HCT116 (cell line): ENCODE measurements around the gene ADGRB3. TPM values are rescaled to one million over a fixed set of nuclear protein-coding genes. Genes with fewer than 3 reads are reported as not detected.

Experiments
- ATAC-seq: fragments of 200-7000 bp; cut with Tn5 transposase; 2 replicates; pipeline ENCODE4 v1.9.1; 2020; ENCODE audit warnings: mild to moderate bottlenecking, moderate library complexity
- BruUV-seq: library from RNA; stranded (reverse); fragments of 400-500 nt; replicated peaks from 2 replicates; lab custom pipeline; 2021; lab: Mats Ljungman, UMichigan
- CTCF ChIA-PET: fragments of 300-600 bp; sonication (Branson Sonifier 250); formaldehyde crosslinking; loops from one replicate; lab custom pipeline; 2021; ENCODE audit warnings: antibody characterized with exemption; lab: Charles Lee
- POLR2A ChIA-PET: fragments of 300-600, 350-600 bp; sonication (Branson Sonifier 250); formaldehyde crosslinking; loops from one replicate; lab custom pipeline; 2021; ENCODE audit warnings: antibody characterized with exemption; lab: Charles Lee
- RAD21 ChIA-PET, 2 experiments: fragments of 300-600 bp; sonication (Branson Sonifier 250); formaldehyde crosslinking; loops; one replicate each; lab custom pipeline; 2023; ENCODE audit warnings: low total read pairs in 2 of 2; ENCODE audit not compliant: uncharacterized antibody in 2 of 2, unreplicated experiment in 2 of 2, low non-redundant PET in 1 of 2; lab: Charles Lee
- DNase-seq: peaks from one replicate; pipeline ENCODE4 v3.0.0-alpha.2; 2010; ENCODE audit warnings: low read depth, low spot score
- H2AFZ ChIP-seq: fragments of 200-600 bp; shearing (Covaris generic), sonication (generic); 2 replicates; pipeline ENCODE4 v1.6.1; 2017; ENCODE audit warnings: low read depth, mixed run types, mixed read lengths, antibody characterized with exemption, low read length; ENCODE audit not compliant: poor library complexity, severe bottlenecking
- H3K27ac ChIP-seq: 2 replicates; pipeline ENCODE4 v1.5.1; 2012; ENCODE audit warnings: low read depth, low read length
- H3K27me3 ChIP-seq: fragments of 200-600 bp; sonication (generic); 2 replicates; pipeline ENCODE4 v1.6.1; 2016; ENCODE audit warnings: mixed run types, low read length, mixed read lengths; ENCODE audit not compliant: insufficient read depth
- H3K36me3 ChIP-seq, 2 experiments: fragments of 200-500 bp in 1 of 2; fragments of 200-600 bp in 1 of 2; sonication (Bioruptor generic) in 1 of 2; sonication (generic) in 1 of 2; 2 replicates each; pipeline versions ENCODE4 v1.5.1 to v1.6.1; 2014 to 2016; ENCODE audit warnings: low read length in 2 of 2, inconsistent platforms in 1 of 2, mixed read lengths in 1 of 2, mixed run types in 1 of 2; ENCODE audit not compliant: insufficient read depth in 2 of 2, control insufficient read depth in 1 of 2
- H3K4me1 ChIP-seq, 2 experiments: fragments of 200-600 bp in 1 of 2; sonication (generic) in 1 of 2; 2 replicates each; pipeline versions ENCODE4 v1.5.1 to v1.6.1; 2012 to 2017; ENCODE audit warnings: low read length in 2 of 2, inconsistent platforms in 1 of 2, mild to moderate bottlenecking in 1 of 2, mixed read lengths in 1 of 2, mixed run types in 1 of 2, moderate library complexity in 1 of 2; ENCODE audit not compliant: insufficient read depth in 2 of 2, control insufficient read depth in 1 of 2
- H3K4me2 ChIP-seq: fragments of 200-600 bp; sonication (generic); 2 replicates; pipeline ENCODE4 v1.6.1; 2017; ENCODE audit warnings: mixed run types, low read length, mixed read lengths
- H3K4me3 ChIP-seq, 2 experiments: fragments of 200-600 bp in 1 of 2; sonication (generic) in 1 of 2; replicated peaks in 1 of 2; 2 replicates each; pipeline ENCODE4 v1.5.1; 2011 to 2016; ENCODE audit warnings: low read length in 2 of 2, control low read depth in 1 of 2, low read depth in 1 of 2, mild to moderate bottlenecking in 1 of 2, mixed read lengths in 1 of 2, mixed run types in 1 of 2
- H3K79me2 ChIP-seq: fragments of 200-600 bp; sonication (generic); 2 replicates; pipeline ENCODE4 v1.6.1; 2017; ENCODE audit warnings: mild to moderate bottlenecking, mixed run types, low read length, moderate library complexity, mixed read lengths; ENCODE audit not compliant: insufficient read depth
- H3K9ac ChIP-seq: fragments of 200-600 bp; sonication (generic); 2 replicates; pipeline ENCODE4 v1.6.1; 2016; ENCODE audit warnings: low read length, mixed read lengths
- H3K9me2 ChIP-seq: fragments of 200-600 bp; sonication (generic), shearing (Covaris generic); 2 replicates; pipeline ENCODE4 v1.6.1; 2017; ENCODE audit warnings: mixed run types, mild to moderate bottlenecking, moderate library complexity; ENCODE audit not compliant: insufficient read depth
- H3K9me3 ChIP-seq, 2 experiments: fragments of 200-500 bp in 1 of 2; fragments of 200-600 bp in 1 of 2; sonication (Bioruptor generic) in 1 of 2; sonication (generic) in 1 of 2; 2 replicates each; pipeline ENCODE4 v1.6.1; 2014 to 2017; ENCODE audit warnings: low read length in 2 of 2, mixed read lengths in 2 of 2, inconsistent platforms in 1 of 2, low read depth in 1 of 2, mild to moderate bottlenecking in 1 of 2, mixed run types in 1 of 2, moderate library complexity in 1 of 2; ENCODE audit not compliant: control insufficient read depth in 1 of 2, insufficient read depth in 1 of 2
- H4K20me1 ChIP-seq: fragments of 200-600 bp; sonication (generic), shearing (Covaris generic); 2 replicates; pipeline ENCODE4 v1.6.1; 2017; ENCODE audit warnings: mixed run types, mild to moderate bottlenecking, moderate library complexity; ENCODE audit not compliant: insufficient read depth
- CEBPB ChIP-seq: IDR thresholded peaks from 2 replicates; pipeline ENCODE4 v1.6.1; 2012; ENCODE audit warnings: low read depth
- ELF1 ChIP-seq: IDR thresholded peaks from 2 replicates; pipeline ENCODE4 v1.6.1; 2012; ENCODE audit warnings: low read depth, borderline replicate concordance
- FOSL1 ChIP-seq: IDR thresholded peaks from 2 replicates; pipeline ENCODE4 v1.6.1; 2012; ENCODE audit warnings: low read depth
- JUND ChIP-seq: IDR thresholded peaks from 2 replicates; pipeline ENCODE4 v1.6.1; 2012
- MAX ChIP-seq: IDR thresholded peaks from 2 replicates; pipeline ENCODE4 v1.6.1; 2012
- POLR2A ChIP-seq: IDR thresholded peaks from 2 replicates; pipeline ENCODE4 v1.7.0; 2011; ENCODE audit warnings: borderline replicate concordance; ENCODE audit not compliant: insufficient read depth, insufficient read length; ENCODE audit errors: extremely low read depth
- SP1 ChIP-seq: IDR thresholded peaks from 2 replicates; pipeline ENCODE4 v1.6.1; 2012; ENCODE audit warnings: low read depth
- SRF ChIP-seq: IDR thresholded peaks from 2 replicates; pipeline ENCODE4 v1.6.1; 2012; ENCODE audit warnings: low read depth
- ZBTB33 ChIP-seq: IDR thresholded peaks from 2 replicates; pipeline ENCODE4 v1.6.1; 2011; ENCODE audit warnings: mild to moderate bottlenecking, low read length, moderate library complexity; ENCODE audit not compliant: insufficient replicate concordance; ENCODE audit errors: extremely low read depth
- ZFX ChIP-seq: fragments of 450-650 bp; IDR thresholded peaks from 2 replicates; pipeline ENCODE4 v1.6.1; 2017
- intact Hi-C: fragments of 100-400 bp; cut with micrococcal nuclease; formaldehyde crosslinking; loops from 2 replicates; pipeline ENCODE4 v1.10.0; 2022
- total RNA-seq: library from RNA; stranded (reverse); gene quantifications from one replicate; pipeline ENCODE4 v1.2.1, GENCODE V29; 2021; ENCODE audit not compliant: unreplicated experiment
- TF ChIP-seq, protein P1 (sequence below): IDR thresholded peaks from 2 replicates; pipeline ENCODE4 v1.6.1; 2012; ENCODE audit warnings: low read depth

ADGRB3 gene
- total RNA-seq, 1 experiment from 2014 or later: not detected

DNA sequence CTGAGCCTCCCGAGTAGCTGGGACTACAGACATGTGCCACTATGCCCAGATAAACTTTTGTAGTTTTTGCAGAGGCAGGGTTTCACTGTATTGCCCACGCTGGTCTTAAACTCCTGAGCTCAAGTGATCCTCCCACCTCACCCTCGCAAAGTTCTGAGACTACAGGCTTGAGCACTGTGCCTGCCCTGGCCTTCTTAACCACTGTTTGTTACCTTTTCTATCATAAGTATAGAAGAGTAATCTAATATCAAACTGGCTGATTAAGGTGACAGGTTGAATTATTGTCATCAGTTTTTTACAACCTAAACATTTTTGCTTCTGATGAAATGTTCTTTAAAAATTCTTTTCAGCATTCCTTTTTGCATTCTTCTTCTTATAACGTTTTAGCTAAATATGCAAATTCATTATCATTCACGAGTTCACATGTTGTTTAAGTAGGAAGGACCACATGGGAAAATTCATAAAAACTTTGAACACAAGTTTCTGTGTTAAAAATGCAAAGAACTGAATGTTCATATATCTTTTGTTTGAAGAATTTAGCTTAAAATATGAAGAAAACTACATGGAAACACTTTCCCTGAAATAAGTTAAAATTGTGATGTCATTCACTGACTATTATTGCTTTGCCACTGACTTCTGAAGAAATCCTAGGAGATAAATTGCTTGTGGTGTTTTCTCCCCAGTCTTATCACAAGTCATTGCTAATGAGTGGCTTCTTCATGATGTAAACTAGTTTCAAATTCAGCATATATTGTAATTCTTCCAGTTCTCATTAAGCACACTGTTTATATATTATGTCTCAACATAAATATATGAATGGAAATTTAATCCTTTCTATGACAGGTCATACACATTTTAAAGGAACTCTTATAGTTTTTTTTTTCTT lies 106.7 kb downstream of the ADGRB3 start:
- Histone ChIP-seq H3K4me2 (no peak overlapping the region), H3K9ac (no peak overlapping the region), H3K9me2 (no peaks in the 10 kb centered on the region), H3K36me3 (no peaks in the 10 kb centered on the region), H3K79me2 (no peaks in the 10 kb centered on the region), H2AFZ (no peak overlapping the region), H3K27me3 (no peaks in the 10 kb centered on the region), H3K4me1 (no peaks in the 10 kb centered on the region), H3K4me3 (no peak overlapping the region), H4K20me1 (no peaks in the 10 kb centered on the region), H3K9me3 (peaks cover 3 to 16% of the 10 kb centered on the region in 2 experiments; a peak in 2 of 4 replicates), H3K27ac (no peak overlapping the region)
- ATAC-seq: no peak
- TF ChIP-seq ELF1: no peak
- no peak for TF ChIP-seq JUND
- TF ChIP-seq FOSL1: no peak
- TF ChIP-seq SRF: no peak
- TF ChIP-seq, protein P1, sequence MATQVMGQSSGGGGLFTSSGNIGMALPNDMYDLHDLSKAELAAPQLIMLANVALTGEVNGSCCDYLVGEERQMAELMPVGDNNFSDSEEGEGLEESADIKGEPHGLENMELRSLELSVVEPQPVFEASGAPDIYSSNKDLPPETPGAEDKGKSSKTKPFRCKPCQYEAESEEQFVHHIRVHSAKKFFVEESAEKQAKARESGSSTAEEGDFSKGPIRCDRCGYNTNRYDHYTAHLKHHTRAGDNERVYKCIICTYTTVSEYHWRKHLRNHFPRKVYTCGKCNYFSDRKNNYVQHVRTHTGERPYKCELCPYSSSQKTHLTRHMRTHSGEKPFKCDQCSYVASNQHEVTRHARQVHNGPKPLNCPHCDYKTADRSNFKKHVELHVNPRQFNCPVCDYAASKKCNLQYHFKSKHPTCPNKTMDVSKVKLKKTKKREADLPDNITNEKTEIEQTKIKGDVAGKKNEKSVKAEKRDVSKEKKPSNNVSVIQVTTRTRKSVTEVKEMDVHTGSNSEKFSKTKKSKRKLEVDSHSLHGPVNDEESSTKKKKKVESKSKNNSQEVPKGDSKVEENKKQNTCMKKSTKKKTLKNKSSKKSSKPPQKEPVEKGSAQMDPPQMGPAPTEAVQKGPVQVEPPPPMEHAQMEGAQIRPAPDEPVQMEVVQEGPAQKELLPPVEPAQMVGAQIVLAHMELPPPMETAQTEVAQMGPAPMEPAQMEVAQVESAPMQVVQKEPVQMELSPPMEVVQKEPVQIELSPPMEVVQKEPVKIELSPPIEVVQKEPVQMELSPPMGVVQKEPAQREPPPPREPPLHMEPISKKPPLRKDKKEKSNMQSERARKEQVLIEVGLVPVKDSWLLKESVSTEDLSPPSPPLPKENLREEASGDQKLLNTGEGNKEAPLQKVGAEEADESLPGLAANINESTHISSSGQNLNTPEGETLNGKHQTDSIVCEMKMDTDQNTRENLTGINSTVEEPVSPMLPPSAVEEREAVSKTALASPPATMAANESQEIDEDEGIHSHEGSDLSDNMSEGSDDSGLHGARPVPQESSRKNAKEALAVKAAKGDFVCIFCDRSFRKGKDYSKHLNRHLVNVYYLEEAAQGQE: no peak
- TF ChIP-seq SP1: no peak
- no peak for TF ChIP-seq MAX
- no peak for TF ChIP-seq ZFX
- TF ChIP-seq CEBPB: no peak
- no peak for TF ChIP-seq POLR2A
- no peak for TF ChIP-seq ZBTB33
- RAD21 ChIA-PET: no interaction called here
- CTCF ChIA-PET: no interaction called here
- POLR2A ChIA-PET: no interaction called here
- no peak for DNase-seq
- intact Hi-C loops: no loop called here
- no TSS peak for BruUV-seq
